GM12878 (cell line): ENCODE data around the gene TNFSF9. TPM values are rescaled to one million over a fixed set of nuclear protein-coding genes. Genes with fewer than 3 reads are reported as not detected.

ENCODE experiments used
- BACH1 ChIP-seq: fragments of 450-650 bp; IDR thresholded peaks from 2 replicates; pipeline ENCODE4 v1.6.1; 2017; ENCODE audit warnings: mild to moderate bottlenecking, borderline replicate concordance
- BCL11A ChIP-seq: IDR thresholded peaks from 2 replicates; pipeline ENCODE4 v1.6.1; 2011; ENCODE audit warnings: low read depth, low read length
- BRCA1 ChIP-seq: IDR thresholded peaks from 2 replicates; pipeline ENCODE4 v1.6.1; 2011; ENCODE audit warnings: low read depth, low read length, improper control_type of control experiment
- EP300 ChIP-seq, 2 experiments: fragments of 150-350 bp in 1 of 2; IDR thresholded peaks; 2 replicates each; pipeline ENCODE4 v1.6.1; 2011 to 2012; ENCODE audit warnings: low read depth in 2 of 2, low read length in 2 of 2, borderline replicate concordance in 1 of 2, improper control_type of control experiment in 1 of 2, inconsistent platforms in 1 of 2; ENCODE audit not compliant: control insufficient read depth in 1 of 2
- IKZF1 ChIP-seq: fragments of 450-650 bp; conservative IDR thresholded peaks from 2 replicates; pipeline ENCODE4 v1.6.1; 2017; ENCODE audit warnings: antibody characterized with exemption, mild to moderate bottlenecking
- IRF4 ChIP-seq: IDR thresholded peaks from 2 replicates; pipeline ENCODE4 v1.6.1; 2011; ENCODE audit warnings: low read depth, low read length
- MTA2 ChIP-seq: fragments of 450-650 bp; IDR thresholded peaks from 2 replicates; pipeline ENCODE4 v1.6.1; 2016; ENCODE audit warnings: low read depth, mild to moderate bottlenecking, moderate library complexity
- NR2F1 ChIP-seq: fragments of 450-650 bp; conservative IDR thresholded peaks from 2 replicates; pipeline ENCODE4 v1.6.1; 2017; ENCODE audit warnings: mild to moderate bottlenecking
- POLR2AphosphoS5 ChIP-seq: IDR thresholded peaks from 2 replicates; pipeline ENCODE4 v1.6.1; 2011; ENCODE audit warnings: mild to moderate bottlenecking, low read length, inconsistent platforms
- POU2F2 ChIP-seq: IDR thresholded peaks from 3 replicates; pipeline ENCODE4 v1.6.1; 2011; ENCODE audit warnings: low read depth, mild to moderate bottlenecking, low read length, borderline replicate concordance
- RAD21 ChIP-seq: IDR thresholded peaks from 2 replicates; pipeline ENCODE4 v1.6.1; 2011; ENCODE audit warnings: mild to moderate bottlenecking, low read depth, low read length, moderate library complexity; ENCODE audit not compliant: insufficient read depth
- RAD51 ChIP-seq: fragments of 450-650 bp; IDR thresholded peaks from 2 replicates; pipeline ENCODE4 v1.6.1; 2016; ENCODE audit warnings: moderate library complexity, mild to moderate bottlenecking, inconsistent platforms
- SIX5 ChIP-seq: IDR thresholded peaks from 2 replicates; pipeline ENCODE4 v1.6.1; 2011; ENCODE audit warnings: mild to moderate bottlenecking, low read depth, low read length, moderate library complexity; ENCODE audit not compliant: severe bottlenecking
- SMAD5 ChIP-seq: IDR thresholded peaks from 2 replicates; pipeline ENCODE4 v1.6.1; 2016; ENCODE audit warnings: antibody characterized with exemption, low read depth
- SPI1 ChIP-seq: IDR thresholded peaks from 2 replicates; pipeline ENCODE4 v1.6.1; 2011; ENCODE audit warnings: low read depth, mild to moderate bottlenecking, low read length, moderate library complexity, borderline replicate concordance; ENCODE audit not compliant: insufficient read depth
- TAF1 ChIP-seq: IDR thresholded peaks from 2 replicates; pipeline ENCODE4 v1.6.1; 2011; ENCODE audit warnings: mild to moderate bottlenecking, low read depth, low read length, borderline replicate concordance
- YY1 ChIP-seq: IDR thresholded peaks from 2 replicates; pipeline ENCODE4 v1.6.1; 2011; ENCODE audit warnings: low read depth, mild to moderate bottlenecking, low read length
- ZBTB4 ChIP-seq: fragments of 450-650 bp; formaldehyde crosslinking; IDR thresholded peaks from 2 replicates; pipeline ENCODE4 v1.4.0; 2022; ENCODE audit warnings: mild to moderate bottlenecking, moderate library complexity
- ZNF274 ChIP-seq: IDR thresholded peaks from one replicate; pipeline ENCODE4 v1.8.0; 2011; ENCODE audit not compliant: insufficient read length, insufficient read depth
- ZNF384 ChIP-seq: IDR thresholded peaks from 2 replicates; pipeline ENCODE4 v1.6.1; 2012; ENCODE audit warnings: low read depth, mild to moderate bottlenecking, low read length, improper control_type of control experiment, borderline replicate concordance
- ZSCAN29 ChIP-seq: fragments of 450-650 bp; IDR thresholded peaks from 2 replicates; pipeline ENCODE4 v1.6.1; 2017; ENCODE audit warnings: mild to moderate bottlenecking, moderate library complexity
- polyA plus RNA-seq, 11 experiments: library from polyadenylated mRNA; depleted of rRNA in 4 of 11; unstranded in 6 of 11; stranded (reverse) in 5 of 11; fragments of >200 nt; fragmentation: Nextera tagmentation in 4 of 11; fragmentation: Illumina TruSeq in 1 of 11; extraction: Ambion mirVana in 4 of 11; extraction: Trizol in 1 of 11; gene quantifications; 1 replicate in 1 of 11; 2 replicates in 10 of 11; pipeline versions ENCODE4 v1.2.1 to v1.2.3, GENCODE V29; 2011 to 2016; ENCODE audit warnings: inconsistent platforms in 2 of 11, missing spikeins in 2 of 11, low read depth in 1 of 11
- total RNA-seq, 4 experiments: library from RNA; depleted of rRNA in 3 of 4; stranded (reverse); fragments of >200 nt in 3 of 4; fragmentation: Illumina TruSeq in 1 of 4; extraction: Trizol in 1 of 4; gene quantifications; 2 replicates each; pipeline versions ENCODE4 v1.2.1 to v1.2.3, GENCODE V29; 2013 to 2021
- TF ChIP-seq, protein P1 (sequence below): fragments of 150-350 bp; IDR thresholded peaks from 2 replicates; pipeline ENCODE4 v1.6.1; 2014; ENCODE audit warnings: mild to moderate bottlenecking, low read depth, low read length

The TNFSF9 gene
- total and polyA plus RNA-seq, 10 of the 15 experiments (the other 5 are each of a cell fraction or from before 2014, with no cell fraction given) = 6.2 to 75.3 (median 22.1) TPM

DNA sequence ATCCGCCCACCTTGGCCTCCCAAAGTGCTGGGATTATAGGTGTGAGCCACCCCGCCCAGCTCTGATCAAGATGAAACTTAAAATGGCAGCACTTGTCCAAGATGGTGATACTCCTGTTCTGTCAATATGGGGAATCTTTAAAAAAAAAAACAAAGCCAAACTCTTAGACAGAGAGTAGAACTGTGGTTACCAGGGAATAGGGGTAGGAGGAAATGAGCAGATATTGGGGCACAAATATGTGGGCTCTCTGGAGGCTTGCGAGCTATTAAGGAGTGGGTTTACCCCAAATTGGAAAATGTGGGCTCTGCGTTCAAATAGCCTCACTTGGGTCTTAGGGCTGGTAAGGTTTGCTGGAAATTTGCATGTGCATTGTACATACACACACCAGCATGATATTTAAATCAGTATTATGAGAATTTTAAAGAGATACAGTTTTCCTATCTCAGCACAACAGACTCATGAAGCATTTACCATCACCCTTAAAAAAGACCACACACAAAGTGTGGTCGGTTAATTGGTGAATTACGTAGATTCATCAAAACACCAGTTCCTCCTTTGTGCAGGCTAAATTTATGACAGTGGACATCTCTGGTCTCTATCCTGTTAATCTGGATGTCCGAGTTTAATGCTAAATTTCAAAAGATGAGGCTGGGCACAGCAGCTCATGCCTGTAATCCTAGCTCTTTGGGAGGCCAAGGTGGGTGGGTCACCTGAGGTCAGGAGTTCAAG is 48.8 kb downstream of the TNFSF9 start (continued):
- TF ChIP-seq SPI1 (peak; percentile 82; the same call in 1 of the 2 replicates), YY1 (peak; percentile 46; the same call in 1 of the 2 replicates), IRF4 (no peak), TAF1 (no peak), MTA2 (peak; percentile 40; the same call in 1 of the 2 replicates), RAD51 (peak; percentile 5; the same call in 1 of the 2 replicates), ZSCAN29 (no peak), POLR2AphosphoS5 (no peak), POU2F2 (peak; percentile 51; the same call in 1 of the 3 replicates), SIX5 (no peak), SMAD5 (0 out of 2 replicates have a peak, but pooled peaks have one; percentile 7), BCL11A (peak; percentile 52; the same call in 1 of the 2 replicates), EP300 (IDR thresholded peaks at IDR 0.05; ENCODE audit: borderline replicate concordance in 1 of 2, control insufficient read depth in 1 of 2, low read depth in 2 of 2, low read length in 2 of 2) (no peak), IKZF1 (0 out of 2 replicates have a peak, but pooled peaks have one; percentile 14), ZNF384 (no peak), ZNF274 (no peak), RAD21 (no peak), BACH1 (0 out of 2 replicates have a peak, but pooled peaks have one; percentile 17), NR2F1 (no peak), ZBTB4 (peak; percentile 74; the same call in 1 of the 2 replicates), BRCA1 (no peak)
- TF ChIP-seq, protein P1, sequence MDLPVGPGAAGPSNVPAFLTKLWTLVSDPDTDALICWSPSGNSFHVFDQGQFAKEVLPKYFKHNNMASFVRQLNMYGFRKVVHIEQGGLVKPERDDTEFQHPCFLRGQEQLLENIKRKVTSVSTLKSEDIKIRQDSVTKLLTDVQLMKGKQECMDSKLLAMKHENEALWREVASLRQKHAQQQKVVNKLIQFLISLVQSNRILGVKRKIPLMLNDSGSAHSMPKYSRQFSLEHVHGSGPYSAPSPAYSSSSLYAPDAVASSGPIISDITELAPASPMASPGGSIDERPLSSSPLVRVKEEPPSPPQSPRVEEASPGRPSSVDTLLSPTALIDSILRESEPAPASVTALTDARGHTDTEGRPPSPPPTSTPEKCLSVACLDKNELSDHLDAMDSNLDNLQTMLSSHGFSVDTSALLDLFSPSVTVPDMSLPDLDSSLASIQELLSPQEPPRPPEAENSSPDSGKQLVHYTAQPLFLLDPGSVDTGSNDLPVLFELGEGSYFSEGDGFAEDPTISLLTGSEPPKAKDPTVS = no peak
